Uterus (tissue), 2 donors: ENCODE results near the gene P4HA2.

Experiments
- POLR2A ChIP-seq, 2 donors: fragments of 450-650 bp; IDR thresholded peaks; one replicate each; pipeline ENCODE4 v1.6.1; 2016; ENCODE audit warnings: antibody characterized with exemption in 2 of 2, mild to moderate bottlenecking in 1 of 2, moderate library complexity in 1 of 2
- TF ChIP-seq, protein P1 (sequence below), 4 experiments: fragments of 200-600 bp in 2 of 4; fragments of 450-650 bp in 2 of 4; sonication (generic) in 2 of 4; IDR thresholded peaks; one replicate each; pipeline ENCODE4 v1.5.1; 2016 to 2019; ENCODE audit warnings: antibody characterized with exemption in 4 of 4, mild to moderate bottlenecking in 2 of 4, moderate library complexity in 1 of 4

DNA sequence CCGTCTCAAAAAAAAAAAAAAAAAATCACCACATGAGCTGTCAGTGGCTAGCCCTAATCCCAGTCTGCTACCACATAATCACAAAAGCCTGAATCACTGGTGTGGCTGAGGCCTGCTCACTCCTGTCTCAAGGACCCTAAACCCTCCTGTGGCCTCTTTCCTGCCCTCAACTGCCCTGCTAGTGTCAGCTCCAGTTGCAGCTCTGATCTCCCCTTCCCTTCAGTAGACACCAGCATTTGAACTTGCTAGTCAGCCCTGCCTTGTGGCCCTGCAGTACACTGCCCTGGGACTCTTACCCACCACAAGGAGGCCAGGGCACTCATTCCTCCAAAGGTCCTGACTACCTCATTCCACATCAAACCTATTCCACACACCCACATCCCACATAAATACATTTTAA lies 9.5 kb upstream of the P4HA2 start:
- TF ChIP-seq, protein P1, sequence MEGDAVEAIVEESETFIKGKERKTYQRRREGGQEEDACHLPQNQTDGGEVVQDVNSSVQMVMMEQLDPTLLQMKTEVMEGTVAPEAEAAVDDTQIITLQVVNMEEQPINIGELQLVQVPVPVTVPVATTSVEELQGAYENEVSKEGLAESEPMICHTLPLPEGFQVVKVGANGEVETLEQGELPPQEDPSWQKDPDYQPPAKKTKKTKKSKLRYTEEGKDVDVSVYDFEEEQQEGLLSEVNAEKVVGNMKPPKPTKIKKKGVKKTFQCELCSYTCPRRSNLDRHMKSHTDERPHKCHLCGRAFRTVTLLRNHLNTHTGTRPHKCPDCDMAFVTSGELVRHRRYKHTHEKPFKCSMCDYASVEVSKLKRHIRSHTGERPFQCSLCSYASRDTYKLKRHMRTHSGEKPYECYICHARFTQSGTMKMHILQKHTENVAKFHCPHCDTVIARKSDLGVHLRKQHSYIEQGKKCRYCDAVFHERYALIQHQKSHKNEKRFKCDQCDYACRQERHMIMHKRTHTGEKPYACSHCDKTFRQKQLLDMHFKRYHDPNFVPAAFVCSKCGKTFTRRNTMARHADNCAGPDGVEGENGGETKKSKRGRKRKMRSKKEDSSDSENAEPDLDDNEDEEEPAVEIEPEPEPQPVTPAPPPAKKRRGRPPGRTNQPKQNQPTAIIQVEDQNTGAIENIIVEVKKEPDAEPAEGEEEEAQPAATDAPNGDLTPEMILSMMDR (IDR thresholded peaks at IDR 0.05) = no peak
- TF ChIP-seq POLR2A (IDR thresholded peaks at IDR 0.05) = no peak
